GM19324 (cell line): ENCODE measurements around the gene HDC.

Experiments used
- ATAC-seq: cut with Tn5 transposase; IDR thresholded peaks from one replicate; pipeline ENCODE4 v1.9.1; 2021; ENCODE audit warnings: mild to moderate bottlenecking, moderate library complexity; ENCODE audit not compliant: unreplicated experiment, low FRiP score

HDC gene, protein sequence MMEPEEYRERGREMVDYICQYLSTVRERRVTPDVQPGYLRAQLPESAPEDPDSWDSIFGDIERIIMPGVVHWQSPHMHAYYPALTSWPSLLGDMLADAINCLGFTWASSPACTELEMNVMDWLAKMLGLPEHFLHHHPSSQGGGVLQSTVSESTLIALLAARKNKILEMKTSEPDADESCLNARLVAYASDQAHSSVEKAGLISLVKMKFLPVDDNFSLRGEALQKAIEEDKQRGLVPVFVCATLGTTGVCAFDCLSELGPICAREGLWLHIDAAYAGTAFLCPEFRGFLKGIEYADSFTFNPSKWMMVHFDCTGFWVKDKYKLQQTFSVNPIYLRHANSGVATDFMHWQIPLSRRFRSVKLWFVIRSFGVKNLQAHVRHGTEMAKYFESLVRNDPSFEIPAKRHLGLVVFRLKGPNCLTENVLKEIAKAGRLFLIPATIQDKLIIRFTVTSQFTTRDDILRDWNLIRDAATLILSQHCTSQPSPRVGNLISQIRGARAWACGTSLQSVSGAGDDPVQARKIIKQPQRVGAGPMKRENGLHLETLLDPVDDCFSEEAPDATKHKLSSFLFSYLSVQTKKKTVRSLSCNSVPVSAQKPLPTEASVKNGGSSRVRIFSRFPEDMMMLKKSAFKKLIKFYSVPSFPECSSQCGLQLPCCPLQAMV

DNA sequence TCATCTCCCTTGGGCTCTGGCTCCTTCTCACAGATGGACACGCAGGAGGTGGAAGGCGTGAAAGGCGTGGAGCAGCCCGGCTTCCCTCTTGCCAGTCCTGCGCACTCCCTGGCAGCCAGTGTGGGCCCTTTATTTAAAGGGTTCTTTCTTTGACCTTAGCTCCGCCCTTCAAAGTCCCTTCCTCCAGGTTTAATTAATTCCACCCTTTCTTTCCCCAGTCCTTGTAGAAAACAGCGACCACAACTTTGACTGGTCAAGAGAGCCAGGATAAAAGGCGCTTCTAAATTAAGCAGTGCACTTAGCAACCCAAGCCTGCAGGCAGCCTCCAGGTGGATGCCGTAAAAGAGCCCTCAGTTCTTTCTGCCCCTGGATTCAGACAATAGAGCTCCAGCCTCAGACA lies at the start of gene HDC:
Gene HDC, minus strand, starts transcription at position 107 of the 400 bp plus-strand sequence. Its CDS starts 103 bp downstream, at position 4.
- ATAC-seq: no peak

DNA sequence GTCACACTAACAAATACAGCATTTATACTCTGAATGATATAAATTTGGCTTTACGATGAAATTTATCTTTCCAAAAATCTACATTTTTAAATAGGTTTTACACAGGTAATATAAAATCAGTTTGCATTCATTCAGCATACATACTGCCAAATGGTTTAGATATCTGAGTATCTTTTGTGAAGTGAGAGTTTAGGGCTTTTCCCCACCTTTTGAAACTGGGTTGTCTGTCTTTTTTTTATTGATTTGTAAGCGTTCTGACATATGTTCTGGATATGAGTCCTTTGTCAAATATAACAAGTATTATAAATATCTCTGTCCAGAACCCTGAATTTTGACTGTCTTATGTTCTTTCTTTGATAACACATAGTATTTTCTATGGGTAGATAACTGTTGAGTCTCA lies 47.1 kb upstream of the HDC start:
- ATAC-seq: no peak

DNA sequence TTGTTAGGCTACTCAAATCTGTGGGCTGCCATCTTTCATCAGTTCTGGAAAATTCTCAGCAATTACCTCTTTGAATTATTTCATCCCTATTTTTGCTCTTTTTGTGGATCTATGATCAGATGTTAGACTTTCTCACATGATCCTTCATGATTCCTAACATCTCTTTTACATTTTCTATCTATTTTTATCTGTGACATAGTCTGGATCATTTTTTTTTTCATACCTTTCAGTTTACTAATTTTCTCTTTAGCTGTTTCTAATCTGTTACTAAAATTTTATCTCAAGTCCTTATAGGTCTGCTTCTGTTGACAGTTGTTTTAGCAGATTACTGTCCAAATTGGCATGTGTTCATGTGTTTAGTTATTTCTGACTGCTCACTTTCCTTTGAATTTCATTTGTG lies 42.3 kb upstream of the HDC start:
- no peak for ATAC-seq

DNA sequence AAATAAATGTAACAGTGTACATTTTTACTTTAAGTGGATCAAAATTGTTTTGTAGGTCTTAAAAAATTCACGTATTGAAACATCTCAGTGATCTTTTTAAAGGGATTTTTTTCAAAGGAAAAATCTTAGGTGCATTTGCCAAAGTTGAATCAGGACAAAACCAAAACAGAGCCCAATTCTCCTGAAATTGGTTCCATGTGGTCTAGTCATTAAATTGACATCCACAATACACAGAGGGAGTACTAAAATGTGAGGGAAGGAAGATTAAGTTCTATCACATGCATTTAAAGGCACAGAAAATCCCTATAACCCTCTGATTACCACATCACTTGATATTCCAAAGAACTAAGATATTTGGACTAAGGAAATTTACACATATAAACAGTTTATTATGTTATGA lies 39.3 kb upstream of the HDC start:
- ATAC-seq: no peak

DNA sequence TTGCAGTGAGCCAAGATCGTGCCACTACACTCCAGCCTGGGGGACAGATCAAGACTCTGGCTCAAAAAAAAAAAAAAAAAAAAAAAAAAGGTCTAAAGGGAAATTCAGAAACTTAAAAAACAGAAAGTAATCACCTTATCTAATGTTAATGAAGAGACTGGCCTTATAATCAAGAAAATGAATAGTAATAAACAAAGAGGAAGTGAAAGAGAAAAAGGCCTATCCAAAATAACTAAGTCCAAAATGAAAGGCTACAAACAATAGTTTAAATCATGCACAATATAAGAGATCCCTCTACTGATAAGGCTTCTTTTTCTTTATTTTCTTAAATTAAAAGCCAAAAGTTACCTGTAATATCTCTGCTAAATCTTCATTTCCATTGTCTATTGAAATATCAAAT lies 37.1 kb upstream of the HDC start:
- ATAC-seq: no peak

DNA sequence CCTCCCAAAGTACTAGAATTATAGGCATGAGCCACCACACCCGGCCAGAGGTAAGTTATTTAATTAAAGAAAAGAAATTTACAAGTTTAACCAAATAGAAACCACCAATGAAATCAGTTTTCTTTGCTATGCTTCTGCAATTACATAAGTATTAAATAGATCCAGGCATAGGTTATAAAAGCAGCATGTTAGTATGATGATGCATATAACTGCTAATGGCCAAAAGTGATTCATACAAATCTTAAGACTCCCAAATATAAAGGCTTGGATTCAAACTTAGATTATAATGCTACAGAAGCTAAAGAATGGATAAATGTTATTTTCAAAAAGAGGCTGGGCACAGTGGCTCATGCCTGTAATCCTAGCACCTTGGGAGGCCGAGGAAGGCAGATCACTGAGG lies 32.8 kb upstream of the HDC start:
- no peak for ATAC-seq

DNA sequence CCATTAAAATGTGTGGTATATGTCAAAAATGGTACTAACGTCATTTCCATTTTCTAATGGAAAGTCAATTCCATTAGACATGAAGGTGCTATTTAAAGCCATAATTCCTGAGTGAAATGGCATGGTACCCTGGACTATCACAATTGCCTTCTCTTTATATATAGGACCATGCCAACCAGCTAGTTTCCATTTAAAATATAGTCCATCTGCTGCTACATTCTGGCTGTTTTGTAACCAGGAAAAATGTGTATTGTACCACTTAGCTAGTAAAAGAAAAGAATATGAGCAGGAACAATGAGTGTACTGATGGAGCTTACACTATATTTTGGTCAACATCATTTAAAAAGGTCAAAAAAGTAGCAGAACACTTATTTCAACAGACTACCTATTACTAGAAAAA lies 30.4 kb upstream of the HDC start:
- no peak for ATAC-seq

DNA sequence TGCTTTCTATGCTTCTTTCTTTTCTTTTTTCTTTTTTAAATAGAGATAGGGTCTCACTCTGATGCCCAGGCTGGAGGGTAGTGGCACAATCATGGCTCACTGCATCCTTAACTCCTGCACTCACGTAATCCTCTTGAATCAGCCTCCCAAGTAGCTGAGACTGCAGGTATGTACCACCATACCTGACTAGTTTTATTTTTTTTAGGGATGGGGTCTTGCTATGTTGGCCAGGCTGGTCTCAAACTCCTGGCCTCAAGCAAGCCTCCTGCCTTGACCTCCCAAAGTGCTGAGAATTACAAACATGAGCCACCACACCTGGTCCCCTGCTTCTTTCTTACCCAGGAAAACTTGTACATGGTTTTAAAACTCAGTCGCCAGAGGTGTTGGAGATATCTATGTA lies 24.2 kb upstream of the HDC start:
- no peak for ATAC-seq

DNA sequence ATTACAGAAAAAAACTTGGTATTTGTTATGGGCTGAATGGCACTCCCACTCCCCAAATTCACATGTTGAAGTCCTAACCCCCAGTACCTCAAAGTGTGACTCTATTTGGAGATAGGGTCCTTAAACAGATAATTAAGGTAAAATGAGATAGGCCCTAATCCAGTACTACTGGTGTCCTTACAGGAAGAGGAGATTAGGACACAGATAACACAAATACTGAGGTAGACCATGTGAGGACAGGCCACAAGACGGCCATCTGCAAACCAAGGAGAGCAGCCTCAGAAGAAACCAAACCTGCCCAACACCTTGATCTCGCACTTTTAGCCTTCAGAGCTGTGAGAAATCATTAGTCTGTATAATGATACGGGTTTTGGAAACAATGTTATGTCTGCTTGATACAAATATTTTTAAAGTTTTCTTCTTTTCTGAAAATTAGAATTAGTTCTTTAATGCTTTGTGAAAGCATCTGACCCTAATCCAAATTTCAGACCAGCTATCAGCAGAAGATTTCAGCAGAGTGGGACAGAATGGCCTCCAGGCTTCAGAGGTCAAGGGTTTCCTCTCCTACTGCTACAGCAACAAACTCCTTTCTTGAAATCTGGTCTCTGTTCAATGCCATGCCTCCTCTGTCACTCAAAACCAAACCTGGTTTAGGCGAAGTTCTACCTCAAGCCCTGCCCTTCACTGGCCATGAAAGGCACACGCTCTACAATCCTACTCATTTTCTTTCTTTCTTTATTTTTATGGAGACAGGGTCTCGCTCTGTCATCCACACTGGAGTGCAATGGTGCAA lies 22.0 kb upstream of the HDC start:
- no peak for ATAC-seq

DNA sequence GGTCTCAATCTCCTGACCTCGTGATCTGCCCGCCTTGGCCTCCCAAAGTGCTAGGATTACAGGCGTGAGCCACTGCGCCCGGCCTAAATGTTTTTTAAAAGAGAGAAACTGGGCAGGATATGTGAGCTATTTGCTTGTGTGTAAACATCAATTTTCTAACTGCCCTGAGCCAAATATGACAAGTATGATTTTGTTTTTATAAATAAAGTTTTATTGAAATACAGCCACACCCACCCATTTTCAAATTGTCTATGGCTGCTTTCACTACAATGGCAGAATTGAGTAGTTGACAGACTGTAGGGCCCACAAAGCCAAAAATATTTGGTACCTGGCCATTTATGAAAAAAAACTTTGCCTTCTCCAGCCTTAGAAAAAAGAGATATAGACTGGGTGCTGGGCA lies 15.9 kb upstream of the HDC start:
- ATAC-seq: no peak

DNA sequence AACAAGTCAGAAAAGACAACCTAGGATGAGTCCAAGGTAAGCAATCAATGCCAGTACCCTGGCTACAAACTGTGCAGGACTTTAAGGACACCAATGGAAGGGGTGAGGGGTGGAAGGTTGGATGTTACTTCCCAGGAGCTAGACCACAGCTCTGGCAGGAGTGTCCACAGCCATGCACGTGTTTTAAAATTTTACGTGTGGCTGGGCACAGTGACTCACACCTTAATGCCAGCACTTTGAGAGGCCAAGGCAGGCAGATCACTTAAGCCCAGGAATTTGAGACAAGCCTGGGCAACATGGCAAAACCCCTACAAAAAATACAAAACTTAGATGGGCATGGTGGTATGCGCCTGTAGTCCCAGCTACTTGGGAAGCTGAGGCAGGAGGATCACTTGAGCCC lies 14.7 kb upstream of the HDC start:
- ATAC-seq: no peak

DNA sequence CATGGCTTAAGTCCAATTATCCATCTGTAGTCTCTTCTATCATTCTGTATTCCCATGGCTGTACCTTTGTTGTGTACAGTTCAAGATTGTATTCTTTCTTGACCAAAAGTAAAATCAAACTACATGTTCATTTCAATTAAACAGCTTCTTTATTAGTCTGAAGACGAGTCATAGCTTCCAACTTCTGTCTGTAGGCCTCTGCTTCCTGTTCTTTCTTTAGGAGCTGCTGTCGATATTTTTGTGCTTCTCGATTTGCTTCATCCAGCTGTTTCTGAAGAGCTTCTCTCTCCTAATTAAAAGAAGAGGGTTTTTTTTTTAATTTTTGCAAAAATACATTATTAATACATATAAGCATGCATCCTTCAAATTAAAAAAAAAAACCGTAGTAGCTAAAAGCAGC lies 13.0 kb upstream of the HDC start:
- ATAC-seq: no peak

DNA sequence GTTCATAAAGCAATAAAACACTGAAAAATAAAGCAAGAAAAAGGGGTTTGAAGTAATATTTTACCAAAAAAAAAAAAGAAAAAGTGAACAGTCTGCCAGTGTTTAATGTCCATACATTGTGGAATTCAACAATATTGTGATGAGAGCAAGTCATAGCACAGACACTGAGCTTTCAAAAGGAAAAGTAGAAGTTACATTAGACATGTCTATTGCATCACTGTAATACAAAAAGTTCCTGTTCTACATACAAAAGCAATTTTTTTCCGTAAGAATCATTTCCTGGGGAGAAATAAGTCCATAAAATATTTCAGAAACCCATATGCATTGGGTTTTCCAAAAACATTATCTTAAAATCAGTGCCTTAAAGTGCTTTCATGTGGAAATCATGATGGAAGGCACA lies 11.8 kb upstream of the HDC start:
- no peak for ATAC-seq

DNA sequence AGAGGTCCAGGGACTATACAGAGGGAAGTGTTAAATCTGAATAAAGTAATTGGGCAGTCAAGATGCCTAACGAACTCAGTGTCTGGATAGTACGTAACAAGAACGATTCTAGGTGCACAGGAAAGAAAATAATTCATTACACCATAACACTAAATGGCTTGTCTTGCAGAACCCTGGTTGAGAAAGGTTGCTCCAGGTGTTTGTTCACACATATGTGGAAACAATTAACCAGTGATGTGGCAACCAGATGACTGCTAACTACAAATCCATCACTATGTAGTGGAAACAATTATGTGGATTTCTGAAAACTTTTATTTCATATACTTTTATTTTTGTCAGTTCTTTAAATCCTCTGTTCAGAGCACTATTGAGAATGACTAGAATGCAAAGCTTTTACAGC lies 10.4 kb upstream of the HDC start:
- ATAC-seq: no peak

DNA sequence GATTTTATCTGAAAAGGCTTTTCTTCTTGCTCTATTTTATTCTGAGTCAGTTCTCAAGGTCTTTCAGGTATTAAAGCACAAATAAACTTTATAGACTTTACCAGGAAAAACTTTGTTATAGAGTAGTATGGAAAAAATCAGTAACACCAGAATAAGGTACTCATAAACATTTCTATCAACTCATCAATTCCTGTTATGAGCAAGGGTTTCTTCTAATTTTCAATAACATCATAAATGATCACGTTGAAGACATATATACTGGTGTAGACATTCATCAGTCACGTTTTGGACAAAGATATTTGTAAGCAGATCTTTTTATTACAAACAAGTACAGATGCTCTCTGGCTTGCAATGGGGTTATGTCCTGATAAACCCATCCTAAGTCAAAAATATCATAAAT lies 9.6 kb upstream of the HDC start:
- no peak for ATAC-seq

DNA sequence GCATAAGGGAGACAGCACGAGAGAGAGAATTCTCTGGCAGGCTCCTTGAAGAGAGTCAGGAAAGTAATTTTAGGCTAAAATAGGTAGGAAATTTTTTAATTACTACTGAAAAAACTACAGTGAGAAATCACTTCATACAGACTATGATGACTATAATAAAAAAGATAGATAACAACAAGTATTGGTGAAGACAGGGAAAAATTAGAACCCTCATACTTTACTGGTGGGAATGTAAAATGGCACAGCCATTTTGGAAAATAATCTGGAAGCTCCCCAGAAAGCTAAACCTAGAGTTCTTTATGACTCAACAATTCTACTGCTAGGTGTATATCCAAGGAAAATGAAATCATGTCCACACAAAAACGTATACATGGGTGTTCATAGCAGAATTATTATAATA lies 2.1 kb upstream of the HDC start:
- ATAC-seq: no peak

DNA sequence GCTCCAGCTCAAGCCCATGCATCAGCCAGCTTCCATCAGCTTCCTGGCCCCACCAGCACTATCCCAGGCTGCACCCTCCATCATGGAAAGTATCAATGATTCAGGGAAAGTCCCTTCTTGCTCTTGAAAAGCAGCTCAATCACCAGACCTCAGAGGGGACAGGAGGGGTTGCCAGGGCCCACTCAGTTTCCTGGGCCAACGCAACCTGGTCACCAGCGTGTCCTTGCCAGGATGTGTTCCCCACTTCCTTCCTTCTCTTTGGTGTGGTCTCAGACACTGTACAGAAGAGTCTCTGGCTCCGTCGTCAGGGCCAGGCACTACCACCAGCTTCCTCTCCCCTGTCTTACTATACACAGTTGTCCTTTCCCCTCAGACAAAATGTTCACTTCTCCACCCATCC lies 3.0 kb downstream of the HDC start:
- no peak for ATAC-seq

DNA sequence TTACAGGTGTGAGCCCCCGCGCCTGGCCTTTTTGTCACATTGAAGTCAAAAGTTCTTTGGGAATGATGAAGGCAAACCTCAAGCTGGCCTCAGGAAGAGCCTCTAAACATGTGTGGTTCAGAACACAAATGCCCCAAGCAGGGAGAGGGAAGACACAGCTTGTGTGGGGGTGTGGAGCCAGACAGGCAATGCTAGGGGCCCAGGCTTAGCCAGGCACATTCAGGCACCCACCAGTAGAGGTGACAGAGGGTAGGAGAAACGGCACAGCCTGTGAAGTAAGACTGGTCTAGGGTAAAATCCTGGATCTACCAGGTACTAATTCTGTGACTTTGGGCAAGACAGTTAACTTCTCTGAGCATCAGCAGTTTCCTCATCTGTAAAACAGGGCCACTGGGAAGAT lies 3.5 kb downstream of the HDC start:
- no peak for ATAC-seq

DNA sequence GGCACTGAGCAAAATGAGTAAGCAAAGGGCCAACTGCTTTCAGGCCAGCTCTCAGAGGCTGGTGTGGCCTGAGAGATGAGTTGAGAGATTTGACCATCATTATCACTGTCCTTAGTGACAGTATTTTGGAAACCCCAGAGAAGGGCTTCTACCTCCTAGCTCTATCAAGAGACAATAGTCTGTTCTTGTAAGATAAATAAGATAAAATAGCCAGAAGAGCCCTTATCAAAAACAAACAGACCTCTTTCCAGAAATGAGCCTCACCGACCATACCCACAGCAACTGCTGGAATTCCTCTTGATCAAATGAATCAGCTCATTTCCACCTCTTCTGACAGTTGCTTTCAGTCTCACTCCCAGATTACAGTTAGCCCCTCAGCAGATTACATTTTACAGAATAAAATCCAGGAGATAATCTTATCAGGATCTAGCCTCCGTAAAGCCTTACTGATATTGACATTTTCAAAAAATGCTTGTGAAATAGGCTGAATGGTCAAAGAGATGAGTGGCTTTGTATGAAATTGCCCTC lies 4.5 kb downstream of the HDC start:
- no peak for ATAC-seq

DNA sequence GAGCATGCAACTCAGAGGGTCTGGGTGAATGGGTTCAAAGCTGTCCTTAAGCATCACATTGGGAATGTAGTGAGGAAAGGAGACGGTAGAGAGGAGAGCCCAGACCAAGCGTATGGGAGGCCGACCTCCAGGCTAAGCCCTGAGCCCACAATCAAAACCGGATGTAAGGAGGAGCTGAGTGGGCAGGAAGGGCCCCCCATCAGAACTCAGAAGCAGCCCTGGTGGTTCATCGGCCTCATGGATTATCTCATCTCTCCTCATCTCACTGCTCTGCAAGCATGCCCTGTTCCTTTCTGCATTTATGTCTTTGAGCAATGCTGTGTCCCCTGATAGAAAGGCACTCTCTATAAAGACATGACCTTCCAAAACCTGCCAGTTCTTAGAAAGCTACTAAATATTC lies 6.2 kb downstream of the HDC start:
- no peak for ATAC-seq

DNA sequence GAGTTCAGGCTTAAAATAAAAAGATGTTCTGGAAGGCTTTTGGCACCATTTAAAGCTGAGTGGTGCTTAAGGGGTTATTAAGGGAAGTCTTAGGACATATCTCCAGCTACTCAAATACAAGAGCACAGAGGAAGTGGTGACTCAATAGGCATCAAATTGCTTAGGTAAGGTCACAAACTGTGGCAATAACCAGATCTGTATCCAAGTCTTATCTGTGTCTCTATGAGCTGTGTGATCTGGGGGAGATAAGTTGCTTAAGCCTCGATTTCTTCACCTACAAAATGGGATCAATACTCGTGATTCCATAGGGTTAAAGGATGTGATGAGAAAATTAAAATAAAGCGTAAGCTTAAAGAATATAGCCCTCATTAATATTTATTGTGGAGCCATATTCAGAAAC lies 7.6 kb downstream of the HDC start:
- no peak for ATAC-seq
